Nephron (organoid): ENCODE data around the gene ST8SIA4.

ENCODE experiments used
- H3K27ac Mint-ChIP-seq, 3 experiments: 2 replicates each; pipeline ENCODE4 v1.8.0; 2020; ENCODE audit warnings: mixed read lengths in 3 of 3, mild to moderate bottlenecking in 2 of 3, moderate library complexity in 1 of 3
- H3K27me3 Mint-ChIP-seq: 2 replicates; pipeline ENCODE4 v1.8.0; 2021; ENCODE audit warnings: low read depth, mild to moderate bottlenecking, moderate library complexity, mixed read lengths
- H3K36me3 Mint-ChIP-seq: 2 replicates; pipeline ENCODE4 v1.8.0; 2020; ENCODE audit warnings: low read depth, mixed read lengths
- H3K4me1 Mint-ChIP-seq: 2 replicates; pipeline ENCODE4 v1.8.0; 2020; ENCODE audit warnings: mixed read lengths
- H3K4me3 Mint-ChIP-seq, 3 experiments: 2 replicates each; pipeline ENCODE4 v1.8.0; 2020; ENCODE audit warnings: mild to moderate bottlenecking in 3 of 3, mixed read lengths in 3 of 3, moderate library complexity in 2 of 3
- H3K9me3 Mint-ChIP-seq: 2 replicates; pipeline ENCODE4 v1.8.0; 2020; ENCODE audit warnings: mixed read lengths
- TF ChIP-seq, protein P1 (sequence below), 3 experiments: fragments of 200-600 bp; sonication (generic); IDR thresholded peaks; one replicate each; pipeline ENCODE4 v1.5.0; 2021; ENCODE audit warnings: antibody characterized with exemption in 3 of 3; ENCODE audit not compliant: unreplicated experiment in 3 of 3

The ST8SIA4 gene

DNA sequence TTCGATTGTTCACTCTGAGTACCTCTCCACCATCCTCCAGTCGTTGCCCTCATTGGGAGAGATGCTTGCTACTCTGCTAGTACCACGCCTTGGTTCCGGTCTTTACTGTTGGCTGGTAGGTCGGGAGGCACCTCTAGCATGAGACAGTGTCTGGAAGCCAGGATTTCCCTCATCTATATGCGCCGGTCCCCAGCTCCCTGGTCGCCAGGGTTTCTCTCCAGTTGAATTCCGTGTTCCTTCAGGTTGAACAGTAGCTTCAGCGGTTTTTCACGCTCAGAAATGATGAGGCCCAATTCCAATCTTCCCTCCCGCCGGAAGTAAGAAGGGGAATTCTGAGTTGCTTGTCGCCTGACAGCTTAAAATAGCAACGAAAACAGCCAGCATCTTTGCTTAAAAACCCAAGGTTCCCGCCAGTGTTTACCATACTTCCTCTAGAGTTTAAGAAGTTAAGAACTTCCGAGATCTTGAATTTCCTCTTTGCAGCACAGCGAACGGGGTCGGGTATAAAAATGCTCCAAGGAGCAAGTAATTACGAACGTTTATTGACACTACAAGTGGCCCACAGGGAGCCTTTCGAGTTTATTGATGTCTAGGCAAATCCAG, 1.3 kb upstream of the ST8SIA4 start:
- no peaks in the 10 kb centered on the region for H3K9me3 Mint-ChIP-seq
- H3K27me3 Mint-ChIP-seq, result peaks cover 43% of the 10 kb centered on the region
- peak overlapping the region; percentile 87 to 90 (median 90) for H3K4me3 Mint-ChIP-seq
- no peak overlapping the region for H3K27ac Mint-ChIP-seq
- no peaks in the 10 kb centered on the region for H3K36me3 Mint-ChIP-seq
- peaks cover 20% of the 10 kb centered on the region for H3K4me1 Mint-ChIP-seq
- TF ChIP-seq, protein P1, sequence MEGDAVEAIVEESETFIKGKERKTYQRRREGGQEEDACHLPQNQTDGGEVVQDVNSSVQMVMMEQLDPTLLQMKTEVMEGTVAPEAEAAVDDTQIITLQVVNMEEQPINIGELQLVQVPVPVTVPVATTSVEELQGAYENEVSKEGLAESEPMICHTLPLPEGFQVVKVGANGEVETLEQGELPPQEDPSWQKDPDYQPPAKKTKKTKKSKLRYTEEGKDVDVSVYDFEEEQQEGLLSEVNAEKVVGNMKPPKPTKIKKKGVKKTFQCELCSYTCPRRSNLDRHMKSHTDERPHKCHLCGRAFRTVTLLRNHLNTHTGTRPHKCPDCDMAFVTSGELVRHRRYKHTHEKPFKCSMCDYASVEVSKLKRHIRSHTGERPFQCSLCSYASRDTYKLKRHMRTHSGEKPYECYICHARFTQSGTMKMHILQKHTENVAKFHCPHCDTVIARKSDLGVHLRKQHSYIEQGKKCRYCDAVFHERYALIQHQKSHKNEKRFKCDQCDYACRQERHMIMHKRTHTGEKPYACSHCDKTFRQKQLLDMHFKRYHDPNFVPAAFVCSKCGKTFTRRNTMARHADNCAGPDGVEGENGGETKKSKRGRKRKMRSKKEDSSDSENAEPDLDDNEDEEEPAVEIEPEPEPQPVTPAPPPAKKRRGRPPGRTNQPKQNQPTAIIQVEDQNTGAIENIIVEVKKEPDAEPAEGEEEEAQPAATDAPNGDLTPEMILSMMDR (IDR thresholded peaks at IDR 0.05; ENCODE audit: unreplicated experiment in 3 of 3), result no peak

DNA sequence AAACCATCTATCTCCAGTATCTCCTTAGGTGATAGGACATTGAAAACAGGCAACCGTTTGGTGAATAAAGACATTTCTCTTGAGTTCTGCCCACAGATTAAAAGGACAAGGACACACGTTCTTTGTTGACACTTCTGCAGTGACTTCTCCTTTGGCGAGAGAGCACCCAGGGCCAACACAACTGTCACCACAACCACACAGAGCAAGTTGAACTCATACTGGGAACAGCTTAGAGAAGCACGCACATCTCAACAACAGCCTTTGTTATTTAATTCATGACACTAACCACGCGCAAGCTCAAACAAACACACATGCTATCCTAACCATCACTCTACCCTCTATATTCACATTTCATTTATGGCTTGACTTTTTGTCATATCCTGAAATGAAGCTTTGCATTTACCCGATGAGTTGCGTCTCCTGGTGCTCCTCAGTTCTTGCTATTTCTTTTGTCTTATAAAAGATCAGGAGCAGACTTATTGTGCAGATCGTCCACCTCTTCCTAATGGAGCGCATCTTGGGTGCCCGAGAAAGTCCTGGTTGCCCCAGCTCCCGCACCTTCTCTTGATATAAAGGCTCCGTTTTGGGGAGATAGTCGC, 543 bp downstream of the ST8SIA4 start:
- H3K36me3 Mint-ChIP-seq, result no peaks in the 10 kb centered on the region
- TF ChIP-seq, protein P1 (IDR thresholded peaks at IDR 0.05; ENCODE audit: unreplicated experiment in 3 of 3), result no peak
- peaks cover 43% of the 10 kb centered on the region for H3K27me3 Mint-ChIP-seq
- peak overlapping the region; percentile 87 to 90 (median 90) for H3K4me3 Mint-ChIP-seq
- H3K9me3 Mint-ChIP-seq, result no peaks in the 10 kb centered on the region
- peak overlapping the region in 2 of 3 experiments; percentile 7 to 14 for H3K27ac Mint-ChIP-seq
- peaks cover 20% of the 10 kb centered on the region for H3K4me1 Mint-ChIP-seq

DNA sequence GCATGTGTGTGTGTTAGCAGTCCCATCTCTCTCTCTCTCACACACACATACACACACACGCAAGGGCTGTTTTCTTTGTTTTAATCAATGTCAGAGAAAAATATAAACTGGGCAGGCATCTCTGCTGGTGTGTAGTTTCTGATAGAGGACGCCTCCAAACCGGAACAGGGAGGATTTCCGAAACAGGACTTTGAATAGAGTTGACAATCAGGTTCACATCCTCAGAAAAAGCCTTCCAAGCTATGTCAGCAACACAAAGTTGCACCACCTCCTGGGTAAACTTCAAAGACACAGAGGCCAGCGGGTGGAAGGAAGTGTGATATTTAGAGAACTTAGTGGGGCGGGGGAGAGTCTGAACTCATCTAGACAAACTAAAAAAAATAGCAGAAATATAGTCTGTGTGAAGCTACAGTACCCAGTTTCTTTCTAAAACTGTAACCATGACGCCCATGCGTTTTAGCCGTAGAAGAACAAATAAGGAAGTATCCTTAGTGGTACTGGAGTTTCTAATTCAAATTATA, 1.2 kb downstream of the ST8SIA4 start:
- H3K4me1 Mint-ChIP-seq, result peaks cover 20% of the 10 kb centered on the region
- H3K36me3 Mint-ChIP-seq, result no peaks in the 10 kb centered on the region
- H3K27me3 Mint-ChIP-seq, result peaks cover 43% of the 10 kb centered on the region
- peak overlapping the region; percentile 46 to 63 (median 52) for H3K27ac Mint-ChIP-seq
- H3K9me3 Mint-ChIP-seq, result no peaks in the 10 kb centered on the region
- TF ChIP-seq, protein P1 (IDR thresholded peaks at IDR 0.05; ENCODE audit: unreplicated experiment in 3 of 3), result no peak
- peak overlapping the region; percentile 87 to 90 (median 90) for H3K4me3 Mint-ChIP-seq

DNA sequence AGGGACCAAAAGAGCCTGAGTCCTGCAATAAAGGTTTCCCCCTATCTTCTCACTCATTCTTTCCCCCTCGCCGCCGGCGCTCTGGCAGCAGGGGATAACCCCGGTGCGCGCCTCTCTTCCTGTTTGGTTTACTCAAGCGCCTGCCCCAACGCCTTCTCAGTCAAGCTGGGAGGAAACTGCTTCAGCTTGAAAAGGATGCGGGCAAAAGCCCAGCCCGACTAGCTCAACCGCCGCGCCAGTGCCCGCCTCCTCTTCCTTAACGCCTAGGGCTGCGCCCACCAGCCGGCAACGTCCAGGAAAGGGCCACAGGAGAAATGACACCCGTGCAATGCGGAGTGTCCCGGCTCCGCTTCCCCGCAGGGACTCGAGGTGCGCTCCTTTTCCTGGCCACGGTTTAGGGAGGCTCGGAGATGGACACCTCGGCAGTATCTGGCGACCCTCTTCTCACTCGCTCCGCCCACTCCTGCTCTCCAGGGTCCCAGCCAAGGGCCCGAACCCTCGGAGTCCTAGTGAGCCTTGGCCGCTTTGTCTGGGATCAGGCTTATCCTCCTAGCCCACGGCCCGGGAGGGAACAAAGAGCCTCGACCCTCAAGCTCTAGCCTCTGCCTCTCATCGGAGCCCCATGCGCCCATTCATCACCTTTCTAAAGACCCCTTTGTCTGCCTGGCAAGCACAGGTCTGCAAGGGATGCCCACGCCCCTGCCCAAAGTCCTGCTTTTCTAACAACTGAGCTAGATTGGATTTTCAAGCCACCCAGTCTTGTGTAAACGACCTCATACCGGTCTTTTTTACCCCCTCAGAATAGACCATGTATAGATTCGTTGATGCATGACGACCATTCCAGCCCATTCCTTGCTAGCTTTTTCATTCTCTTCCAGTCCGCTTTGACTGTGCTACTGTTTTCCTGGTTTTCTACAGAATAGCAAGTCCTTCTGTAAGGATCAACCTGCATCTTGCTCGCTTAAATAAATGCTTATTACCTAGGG, 2.0 kb downstream of the ST8SIA4 start:
- TF ChIP-seq, protein P1 (IDR thresholded peaks at IDR 0.05; ENCODE audit: unreplicated experiment in 3 of 3), result no peak
- Mint-ChIP-seq H3K4me1 (peaks cover 20% of the 10 kb centered on the region), H3K36me3 (no peaks in the 10 kb centered on the region), H3K27me3 (peaks cover 43% of the 10 kb centered on the region), H3K9me3 (no peaks in the 10 kb centered on the region), H3K27ac (peak overlapping the region; percentile 46 to 63 (median 52)), H3K4me3 (peak overlapping the region; percentile 87 to 90 (median 90))

DNA sequence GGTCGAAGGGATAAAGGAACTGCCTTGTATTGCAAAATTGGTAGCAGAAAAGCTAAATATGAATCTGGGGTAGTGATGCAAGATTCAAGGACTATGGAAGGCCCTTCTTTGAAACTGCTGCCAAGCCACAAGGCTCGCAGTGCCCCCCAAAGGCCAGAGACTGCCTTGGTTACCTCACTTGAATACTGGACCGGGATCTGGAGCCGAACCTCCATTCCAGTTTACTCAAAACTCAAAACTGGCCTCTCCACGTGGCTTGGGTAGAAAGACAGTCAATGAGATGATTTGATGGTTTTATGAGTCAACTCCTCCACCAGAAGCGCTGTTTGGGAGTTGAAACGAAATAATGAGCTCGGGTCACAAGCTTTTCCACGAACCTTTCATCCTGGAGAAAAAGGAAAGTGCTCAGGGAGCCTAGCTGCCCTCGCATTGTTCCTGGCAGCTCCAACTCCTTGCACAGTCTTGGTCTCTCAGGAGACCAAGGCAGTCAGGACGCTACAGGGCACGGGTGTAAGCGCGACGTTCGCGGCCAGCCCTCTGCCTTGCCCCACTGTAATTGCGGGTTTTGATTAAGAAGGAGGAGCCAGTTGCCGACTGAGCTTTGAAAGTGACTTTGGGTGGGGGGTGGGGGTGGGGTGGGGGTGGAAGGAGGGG, 2.8 kb downstream of the ST8SIA4 start:
- TF ChIP-seq, protein P1 (IDR thresholded peaks at IDR 0.05; ENCODE audit: unreplicated experiment in 3 of 3), result peak in 2 of 3 experiments; percentile 10 to 23
- Mint-ChIP-seq H3K4me1 (peaks cover 20% of the 10 kb centered on the region), H3K27ac (peak overlapping the region in 2 of 3 experiments; percentile 27 to 46), H3K9me3 (no peaks in the 10 kb centered on the region), H3K36me3 (no peaks in the 10 kb centered on the region), H3K4me3 (peak overlapping the region; percentile 87 to 90 (median 90)), H3K27me3 (peaks cover 39% of the 10 kb centered on the region)
